ENCODE results near the gene ESRRG. TPM values are rescaled to one million over a fixed set of nuclear protein-coding genes. Genes with fewer than 3 reads are reported as not detected.

Gene ESRRG
- total RNA-seq, 1 donor from 2014 or later, result 1.5 TPM

- TF ChIP-seq CTCF (conservative IDR thresholded peaks at IDR 0.05), result no peak
- Mint-ChIP-seq H3K4me1 (peaks cover 6% of the 10 kb centered on the region), H3K27me3 (ENCODE audit: low read depth) (no peaks in the 10 kb centered on the region), H3K27ac (ENCODE audit: unreplicated experiment) (no peak overlapping the region), H3K36me3 (ENCODE audit: low read depth) (no peaks in the 10 kb centered on the region), H3K4me3 (no peak overlapping the region), H3K9me3 (no peaks in the 10 kb centered on the region)
- DNase-seq (ENCODE audit: low read depth, low spot score), result no peak
Observed at GRCh38 chr1:216500273-216500967, 222.8 kb downstream of the ESRRG start.

- Mint-ChIP-seq H3K4me1 (peaks cover 6% of the 10 kb centered on the region), H3K4me3 (no peak overlapping the region), H3K27me3 (ENCODE audit: low read depth) (no peaks in the 10 kb centered on the region), H3K27ac (ENCODE audit: unreplicated experiment) (no peak overlapping the region), H3K36me3 (ENCODE audit: low read depth) (no peaks in the 10 kb centered on the region), H3K9me3 (peaks cover under 1% of the 10 kb centered on the region)
- no peak for TF ChIP-seq CTCF (conservative IDR thresholded peaks at IDR 0.05)
- no peak for DNase-seq (ENCODE audit: low read depth, low spot score)
Observed at GRCh38 chr1:216499581-216500272, 223.5 kb downstream of the ESRRG start.

GRCh38 chr1:216498277-216498676 lies 225.0 kb downstream of the ESRRG start:
- Mint-ChIP-seq H3K36me3 (ENCODE audit: low read depth) (no peaks in the 10 kb centered on the region), H3K9me3 (peaks cover 5% of the 10 kb centered on the region), H3K27me3 (ENCODE audit: low read depth) (no peaks in the 10 kb centered on the region), H3K4me3 (no peak overlapping the region), H3K4me1 (peaks cover 6% of the 10 kb centered on the region), H3K27ac (ENCODE audit: unreplicated experiment) (no peak overlapping the region)
- TF ChIP-seq CTCF (conservative IDR thresholded peaks at IDR 0.05), result no peak
- no peak for DNase-seq (ENCODE audit: low read depth, low spot score)

- H3K4me1 Mint-ChIP-seq, result peaks cover 8% of the 10 kb centered on the region
- TF ChIP-seq CTCF (conservative IDR thresholded peaks at IDR 0.05), result no peak
- no peaks in the 10 kb centered on the region for H3K27me3 Mint-ChIP-seq (ENCODE audit: low read depth)
- peaks cover 5% of the 10 kb centered on the region for H3K36me3 Mint-ChIP-seq (ENCODE audit: low read depth)
- H3K4me3 Mint-ChIP-seq, result no peak overlapping the region
- no peak for DNase-seq (ENCODE audit: low read depth, low spot score)
- H3K27ac Mint-ChIP-seq (ENCODE audit: unreplicated experiment), result no peak overlapping the region
- peaks cover 13% of the 10 kb centered on the region for H3K9me3 Mint-ChIP-seq
Observed at GRCh38 chr1:216485042-216485441, 238.2 kb downstream of the ESRRG start.

- no peaks in the 10 kb centered on the region for H3K27me3 Mint-ChIP-seq (ENCODE audit: low read depth)
- peaks cover 13% of the 10 kb centered on the region for H3K9me3 Mint-ChIP-seq
- DNase-seq (ENCODE audit: low read depth, low spot score), result no peak
- no peak for TF ChIP-seq CTCF (conservative IDR thresholded peaks at IDR 0.05)
- H3K27ac Mint-ChIP-seq (ENCODE audit: unreplicated experiment), result no peak overlapping the region
- no peak overlapping the region for H3K4me3 Mint-ChIP-seq
- H3K4me1 Mint-ChIP-seq, result peaks cover 8% of the 10 kb centered on the region
- H3K36me3 Mint-ChIP-seq (ENCODE audit: low read depth), result peaks cover 5% of the 10 kb centered on the region
Observed at GRCh38 chr1:216483672-216484401, 239.4 kb downstream of the ESRRG start.

All from neural crest cell (in vitro differentiated cells).